ENCODE results near the gene CCNT1.
"Not testable (repeated sequence)": the region's sequence is repeated elsewhere in the genome, so short reads cannot be mapped to it uniquely, and the experiment has no call there.

Gene CCNT1

DNA sequence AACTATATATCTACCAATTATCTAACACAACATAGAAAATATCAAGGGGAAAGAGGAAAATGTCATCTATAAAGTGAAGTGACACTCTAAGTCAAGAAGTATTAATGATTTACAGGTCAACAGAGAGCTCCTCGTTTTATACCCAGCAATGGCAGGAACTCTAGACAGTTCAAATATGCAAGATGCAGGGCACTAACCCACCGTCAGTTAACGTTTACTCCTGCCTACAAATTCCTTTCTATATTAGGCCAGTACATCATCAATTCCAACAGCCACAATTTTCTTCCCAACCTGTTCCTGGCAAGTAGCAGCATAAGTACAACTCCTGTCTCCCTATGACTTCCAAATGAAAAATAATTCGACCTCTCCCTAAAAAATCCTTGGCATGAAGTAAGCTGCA is 25.5 kb downstream of the CCNT1 start:
- DNase-seq = no peak

DNA sequence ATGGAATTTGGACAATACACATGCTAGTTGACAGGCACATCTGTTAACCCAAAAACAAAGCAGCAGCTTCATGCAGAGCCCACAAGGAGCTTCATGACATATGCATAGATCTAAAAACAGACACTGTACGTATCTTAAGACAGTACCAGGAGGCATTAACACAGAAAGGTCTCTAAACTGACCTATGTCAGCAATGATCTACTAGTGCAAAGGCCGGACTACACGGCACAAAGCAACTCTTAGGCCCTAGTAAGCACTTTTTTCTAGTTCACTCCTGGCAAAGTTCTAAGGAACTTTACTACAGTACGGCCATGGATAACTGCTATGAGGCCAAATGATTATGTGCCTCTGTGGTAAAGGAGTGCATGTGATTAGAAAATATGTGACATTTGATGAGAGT is 26.1 kb downstream of the CCNT1 start:
- no peak for DNase-seq

DNA sequence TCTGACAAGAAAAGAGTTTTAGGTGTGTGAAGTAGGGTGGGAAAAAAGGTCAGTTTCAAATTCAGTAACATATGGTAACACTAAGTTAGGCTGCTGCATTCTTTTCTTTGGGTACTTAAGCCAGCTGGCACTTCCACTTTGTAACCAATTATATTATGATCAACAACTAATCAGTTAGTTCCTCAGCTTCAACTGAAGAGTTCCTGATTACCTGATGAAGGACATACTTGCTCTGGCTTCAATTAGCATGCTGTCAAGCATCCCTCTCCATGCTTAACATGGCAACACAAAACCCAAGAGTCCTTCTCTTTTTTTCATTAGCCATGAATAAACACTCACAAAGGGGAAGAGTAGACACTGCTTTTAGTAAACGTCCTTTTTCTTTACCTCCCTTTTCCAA is 27.7 kb downstream of the CCNT1 start:
- DNase-seq = no peak

DNA sequence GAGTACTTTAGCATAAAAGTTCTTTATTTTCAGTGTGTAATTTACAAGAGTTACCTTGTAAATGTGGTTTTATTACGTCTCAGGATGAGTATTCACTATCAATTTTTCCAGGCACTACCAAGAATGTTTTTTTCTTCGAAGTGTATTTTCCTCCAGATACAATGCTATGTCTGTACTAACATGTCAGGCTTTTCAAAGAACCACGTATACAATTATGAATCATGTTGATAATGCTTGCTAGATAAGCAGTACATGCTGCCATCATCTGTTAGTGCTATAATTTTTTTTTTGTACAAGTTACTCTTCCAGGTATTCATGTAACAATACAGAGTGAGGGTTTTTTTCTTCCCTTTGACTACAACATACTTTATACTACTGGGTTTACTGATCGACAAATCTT is 28.9 kb downstream of the CCNT1 start:
- no peak for DNase-seq

GRCh38 chr12:48686615-48687334 is 29.7 kb downstream of the CCNT1 start:
- peak; percentile 45 for DNase-seq

GRCh38 chr12:48686037-48686595 is 30.4 kb downstream of the CCNT1 start:
- no peak for DNase-seq

GRCh38 chr12:48683534-48683933 is 33.0 kb downstream of the CCNT1 start:
- DNase-seq = no peak

GRCh38 chr12:48682927-48683326 is 33.6 kb downstream of the CCNT1 start:
- no peak for DNase-seq

DNA sequence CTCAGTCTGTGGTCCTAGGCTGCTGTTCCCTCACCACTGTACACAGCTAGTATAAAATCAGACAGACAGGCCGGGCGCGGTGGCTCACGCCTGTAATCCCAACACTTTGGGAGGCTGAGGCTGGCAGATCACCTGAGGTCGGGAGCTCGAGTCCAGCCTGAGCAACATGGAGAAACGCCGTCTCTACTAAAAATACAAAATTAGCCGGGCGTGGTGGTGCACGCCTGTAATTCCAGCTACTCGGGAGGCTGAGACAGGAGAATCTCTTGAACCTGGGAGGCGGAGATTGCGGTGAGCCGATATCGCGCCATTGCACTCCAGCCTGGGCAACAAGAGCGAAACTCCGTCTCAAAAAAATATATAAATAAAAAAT is 34.0 kb downstream of the CCNT1 start:
- not testable (repeated sequence) for DNase-seq

DNA sequence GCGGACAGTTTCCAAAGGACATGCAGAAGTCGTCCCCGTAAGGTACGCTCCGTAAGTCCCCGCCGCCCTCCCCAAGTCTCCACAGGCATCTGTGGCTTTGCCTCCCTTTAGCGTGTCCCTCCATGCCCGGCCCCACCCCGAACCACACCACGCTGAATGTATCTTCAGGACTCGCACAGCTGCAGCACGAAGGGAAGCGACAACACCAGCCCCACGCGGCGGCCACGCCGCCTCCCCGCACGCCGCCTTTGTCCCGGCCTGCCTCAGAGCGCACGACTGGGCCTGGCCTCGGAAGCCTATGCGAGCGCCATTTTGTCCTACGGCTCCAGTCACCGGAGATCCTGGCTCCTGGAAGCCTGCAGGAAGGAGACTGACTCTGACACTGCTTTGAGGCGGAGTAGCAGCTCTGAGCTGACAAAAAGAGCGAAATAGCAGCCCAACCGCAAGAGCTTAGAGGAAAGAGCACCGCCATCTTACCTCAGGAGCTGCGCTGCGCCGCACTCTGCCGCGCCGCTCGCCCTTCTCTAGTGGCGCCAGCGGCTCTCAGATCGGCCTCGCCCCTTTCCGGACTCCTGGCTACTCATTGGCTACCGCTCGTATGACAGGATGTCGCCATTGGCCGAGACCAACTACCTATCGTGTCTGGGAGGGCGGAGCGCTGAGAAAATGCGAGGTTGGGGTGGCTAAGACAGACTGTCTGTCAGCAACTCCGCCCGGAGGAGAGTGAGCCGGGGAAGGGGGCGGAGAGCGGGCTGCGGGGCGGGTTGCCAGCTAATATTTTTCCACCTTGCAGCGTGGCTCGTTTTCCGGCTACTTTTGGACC is 34.6 kb downstream of the CCNT1 start, which contains the start of gene KANSL2:
KANSL2 (minus strand) TSS at position 529 of the 823 bp plus-strand sequence. CDS start 606 bp downstream, outside the sequence.
- DNase-seq = peak; percentile 100

GRCh38 chr12:48681399-48681709 is 35.2 kb downstream of the CCNT1 start:
- no peak for DNase-seq

GRCh38 chr12:48680861-48681260 is 35.6 kb downstream of the CCNT1 start:
- DNase-seq = no peak

- no peak for DNase-seq
Observed at GRCh38 chr12:48678551-48679185, 37.8 kb downstream of the CCNT1 start.

- no peak for DNase-seq
Observed at GRCh38 chr12:48671231-48671856, 45.2 kb downstream of the CCNT1 start.

DNA sequence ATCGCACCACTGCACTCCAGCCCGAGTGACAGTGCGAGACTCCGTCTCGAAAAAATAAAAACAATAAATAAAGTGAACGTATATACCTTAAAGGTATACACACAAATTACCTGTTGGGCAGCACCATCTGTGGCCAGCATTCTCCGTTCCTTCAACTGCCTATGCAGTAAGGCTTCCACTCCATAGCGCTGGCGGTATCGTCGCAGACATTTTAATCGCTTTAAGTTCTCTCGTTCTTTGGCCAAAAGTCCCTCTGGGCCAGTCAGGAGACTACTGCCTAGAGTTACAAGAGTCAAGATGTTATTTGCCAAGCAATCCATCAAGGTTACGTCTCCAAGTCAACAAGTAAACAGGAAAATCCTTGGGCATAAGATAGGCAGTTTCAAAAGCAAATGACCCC is 47.5 kb downstream of the CCNT1 start:
- no peak for DNase-seq

GRCh38 chr12:48659863-48660262 is 56.6 kb downstream of the CCNT1 start:
- no peak for DNase-seq

GRCh38 chr12:48651681-48652080 is 64.8 kb downstream of the CCNT1 start:
- DNase-seq = no peak

DNA sequence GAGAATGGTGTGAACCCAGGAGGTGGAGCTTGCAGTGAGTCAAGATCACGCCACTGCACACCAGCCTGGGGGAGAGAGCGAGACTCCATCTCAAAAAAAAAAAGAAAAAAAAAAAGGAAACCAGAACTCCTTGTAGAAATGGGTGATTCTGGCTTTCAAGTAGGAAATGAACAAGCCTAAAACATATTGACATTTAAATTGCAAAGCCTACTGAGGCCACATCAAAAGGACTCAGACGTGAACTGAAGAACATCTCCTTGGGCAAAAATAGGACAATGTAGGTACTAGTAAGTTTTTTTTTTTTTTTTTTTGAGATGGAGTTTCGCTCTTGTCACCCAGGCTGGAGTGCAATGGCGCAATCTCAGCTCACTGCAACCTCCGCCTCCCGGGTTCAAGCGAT is 71.2 kb downstream of the CCNT1 start:
- DNase-seq = not testable (repeated sequence)

DNA sequence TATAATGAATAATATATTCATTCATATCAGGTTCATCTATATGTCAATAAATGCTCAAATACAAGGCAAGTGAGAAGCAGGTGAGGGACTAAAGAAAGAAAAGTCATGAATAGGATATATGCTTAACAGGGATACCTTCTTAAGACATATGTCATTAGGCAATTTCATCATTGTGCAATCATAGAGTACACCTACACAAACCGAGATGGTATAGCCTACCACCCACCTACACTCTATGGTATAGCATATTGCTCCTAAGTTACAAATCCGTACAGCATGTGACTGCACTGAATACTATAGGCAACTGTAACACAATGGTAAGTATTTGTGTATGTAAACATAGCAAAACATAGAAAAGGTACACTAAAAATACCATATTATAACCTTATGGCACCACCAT is 73.5 kb downstream of the CCNT1 start:
- DNase-seq = no peak

DNA sequence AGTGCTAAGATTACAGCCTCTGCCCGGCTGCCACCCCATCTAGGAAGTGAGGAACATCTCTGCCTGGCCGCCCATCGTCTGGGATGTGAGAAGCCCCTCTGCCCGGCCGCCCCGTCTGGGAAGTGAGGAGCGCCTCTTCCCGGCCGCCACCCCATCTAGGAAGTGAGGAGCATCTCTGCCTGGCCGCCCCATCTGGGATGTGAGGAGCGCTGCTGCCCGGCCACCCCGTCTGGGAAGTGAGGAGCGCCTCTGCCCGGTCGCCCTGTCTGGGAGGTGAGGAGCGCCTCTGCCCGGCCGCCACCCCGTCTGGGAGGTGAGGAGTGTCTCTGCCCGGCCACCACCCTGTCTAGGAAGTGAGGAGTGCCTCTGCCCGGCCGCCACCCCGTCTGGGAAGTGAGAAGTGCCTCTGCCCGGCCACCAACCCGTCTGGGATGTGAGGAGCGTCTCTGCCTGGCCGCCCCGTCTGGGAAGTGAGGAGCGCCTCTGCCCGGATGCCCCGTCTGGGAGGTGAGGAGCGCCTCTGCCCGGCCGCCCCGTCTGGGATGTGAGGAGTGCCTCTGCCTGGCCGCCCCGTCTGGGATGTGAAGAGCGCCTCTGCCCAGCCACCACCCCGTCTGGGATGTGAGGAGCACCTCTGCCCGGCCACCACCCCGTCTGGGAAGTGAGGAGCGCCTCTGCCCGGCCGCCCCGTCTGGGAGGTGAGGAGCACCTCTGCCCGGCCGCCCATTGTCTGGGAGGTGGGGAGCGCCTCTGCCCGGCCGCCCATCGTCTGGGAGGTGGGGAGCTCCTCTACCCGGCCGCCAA is 74.6 kb downstream of the CCNT1 start:
- DNase-seq = not testable (repeated sequence)

DNA sequence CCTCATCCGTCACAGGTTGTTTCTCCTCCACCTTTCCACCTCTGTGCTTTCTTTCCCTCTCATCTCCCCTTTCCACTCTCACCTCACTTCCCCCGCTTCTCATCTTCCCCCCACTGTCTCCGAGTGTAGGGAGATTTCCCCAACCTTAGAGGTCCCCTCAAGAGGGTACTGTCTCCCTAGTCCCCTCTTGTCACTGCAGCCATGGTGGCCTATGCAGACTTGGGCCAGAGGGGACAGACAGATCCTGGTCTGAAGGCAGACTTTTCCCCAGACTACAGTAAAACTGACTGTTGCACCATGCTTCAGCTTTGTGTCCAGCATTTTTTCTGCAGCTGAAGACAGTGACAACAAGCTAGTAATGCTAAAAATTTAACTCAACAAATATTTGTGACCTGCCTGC is 75.7 kb downstream of the CCNT1 start:
- no peak for DNase-seq

DNA sequence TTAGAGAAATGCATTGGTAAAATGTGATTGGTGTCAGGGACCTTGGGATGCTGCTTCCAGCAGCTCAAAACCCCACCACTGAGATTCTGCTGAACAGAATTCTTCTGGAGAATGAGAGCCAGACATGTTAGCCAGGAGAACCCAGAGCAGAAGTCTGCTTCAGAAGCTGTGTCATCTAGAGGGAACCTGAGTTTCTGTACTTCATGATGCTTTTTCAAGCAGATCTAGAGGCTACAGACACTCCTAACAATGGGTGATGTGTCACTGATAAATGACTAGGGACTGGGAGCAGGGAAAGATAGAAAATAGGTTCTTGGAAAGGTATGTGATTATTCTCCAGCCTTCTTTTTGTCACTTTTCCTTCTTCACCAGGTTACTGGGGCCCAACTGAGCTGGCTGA is 76.1 kb downstream of the CCNT1 start:
- no peak for DNase-seq
